ENCODE data around the gene AKIRIN2. TPM values are rescaled to one million over a fixed set of nuclear protein-coding genes. Genes with fewer than 3 reads are reported as not detected.

The AKIRIN2 gene
- total RNA-seq, 1 donor, result 15.2 TPM

DNA sequence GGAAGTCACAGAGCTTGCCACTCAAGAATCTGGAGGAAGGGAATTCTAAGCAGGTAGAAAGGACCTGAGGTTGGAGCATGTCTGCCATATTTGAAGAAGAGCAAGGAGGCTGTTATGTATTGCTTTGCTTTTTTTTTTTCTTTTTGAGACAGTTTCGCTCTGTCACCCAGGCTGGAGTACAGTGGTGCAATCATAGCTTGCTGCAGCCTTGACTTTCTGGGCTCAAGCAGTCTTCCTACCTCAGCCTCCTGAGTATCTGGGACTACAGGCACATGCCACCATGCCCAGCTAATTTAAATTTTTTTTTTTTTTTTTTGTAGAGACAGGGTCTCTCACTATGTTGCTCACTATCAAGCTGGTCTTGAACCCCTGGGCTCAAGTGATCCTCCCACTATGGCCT is 71.3 kb downstream of the AKIRIN2 start:
- no peak for DNase-seq (ENCODE audit: insufficient read length, low spot score, missing footprints)
- H3K79me2 ChIP-seq (ENCODE audit: insufficient read depth, low read length), result no peaks in the 10 kb centered on the region
- peaks cover 7% of the 10 kb centered on the region for H3K4me1 ChIP-seq (ENCODE audit: insufficient read depth, low read length)
- no peak overlapping the region for H2AFZ ChIP-seq (ENCODE audit: low read length)
- H3K4me2 ChIP-seq (ENCODE audit: insufficient read depth, low read length), result no peak overlapping the region
- H3K4me3 ChIP-seq (ENCODE audit: insufficient read depth, low read length), result no peak overlapping the region
- H3K27ac ChIP-seq (ENCODE audit: low read depth, low read length), result no peak overlapping the region
- no peaks in the 10 kb centered on the region for H3K9me3 ChIP-seq (ENCODE audit: low read depth, low read length)
- H4K20me1 ChIP-seq (ENCODE audit: insufficient read depth, low read length), result no peaks in the 10 kb centered on the region
- H3K27me3 ChIP-seq (ENCODE audit: insufficient read depth, low read length), result no peaks in the 10 kb centered on the region
- TF ChIP-seq, protein P1, sequence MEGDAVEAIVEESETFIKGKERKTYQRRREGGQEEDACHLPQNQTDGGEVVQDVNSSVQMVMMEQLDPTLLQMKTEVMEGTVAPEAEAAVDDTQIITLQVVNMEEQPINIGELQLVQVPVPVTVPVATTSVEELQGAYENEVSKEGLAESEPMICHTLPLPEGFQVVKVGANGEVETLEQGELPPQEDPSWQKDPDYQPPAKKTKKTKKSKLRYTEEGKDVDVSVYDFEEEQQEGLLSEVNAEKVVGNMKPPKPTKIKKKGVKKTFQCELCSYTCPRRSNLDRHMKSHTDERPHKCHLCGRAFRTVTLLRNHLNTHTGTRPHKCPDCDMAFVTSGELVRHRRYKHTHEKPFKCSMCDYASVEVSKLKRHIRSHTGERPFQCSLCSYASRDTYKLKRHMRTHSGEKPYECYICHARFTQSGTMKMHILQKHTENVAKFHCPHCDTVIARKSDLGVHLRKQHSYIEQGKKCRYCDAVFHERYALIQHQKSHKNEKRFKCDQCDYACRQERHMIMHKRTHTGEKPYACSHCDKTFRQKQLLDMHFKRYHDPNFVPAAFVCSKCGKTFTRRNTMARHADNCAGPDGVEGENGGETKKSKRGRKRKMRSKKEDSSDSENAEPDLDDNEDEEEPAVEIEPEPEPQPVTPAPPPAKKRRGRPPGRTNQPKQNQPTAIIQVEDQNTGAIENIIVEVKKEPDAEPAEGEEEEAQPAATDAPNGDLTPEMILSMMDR (IDR thresholded peaks at IDR 0.05; ENCODE audit: extremely low read depth, low read depth, low read length), result no peak
- no peaks in the 10 kb centered on the region for H3K36me3 ChIP-seq (ENCODE audit: insufficient read depth, low read length)

GRCh38 chr6:87628881-87629280 is 73.2 kb downstream of the AKIRIN2 start:
- no peaks in the 10 kb centered on the region for H3K79me2 ChIP-seq (ENCODE audit: insufficient read depth, low read length)
- no peak overlapping the region for H3K4me2 ChIP-seq (ENCODE audit: insufficient read depth, low read length)
- no peaks in the 10 kb centered on the region for H4K20me1 ChIP-seq (ENCODE audit: insufficient read depth, low read length)
- H2AFZ ChIP-seq (ENCODE audit: low read length), result no peak overlapping the region
- no peak overlapping the region for H3K4me3 ChIP-seq (ENCODE audit: insufficient read depth, low read length)
- peaks cover 7% of the 10 kb centered on the region for H3K4me1 ChIP-seq (ENCODE audit: insufficient read depth, low read length)
- H3K36me3 ChIP-seq (ENCODE audit: insufficient read depth, low read length), result no peaks in the 10 kb centered on the region
- H3K9me3 ChIP-seq (ENCODE audit: low read depth, low read length), result no peaks in the 10 kb centered on the region
- no peaks in the 10 kb centered on the region for H3K27me3 ChIP-seq (ENCODE audit: insufficient read depth, low read length)
- no peak for DNase-seq (ENCODE audit: insufficient read length, low spot score, missing footprints)
- H3K27ac ChIP-seq (ENCODE audit: low read depth, low read length), result no peak overlapping the region
- TF ChIP-seq, protein P1 (IDR thresholded peaks at IDR 0.05; ENCODE audit: extremely low read depth, low read depth, low read length), result no peak

DNA sequence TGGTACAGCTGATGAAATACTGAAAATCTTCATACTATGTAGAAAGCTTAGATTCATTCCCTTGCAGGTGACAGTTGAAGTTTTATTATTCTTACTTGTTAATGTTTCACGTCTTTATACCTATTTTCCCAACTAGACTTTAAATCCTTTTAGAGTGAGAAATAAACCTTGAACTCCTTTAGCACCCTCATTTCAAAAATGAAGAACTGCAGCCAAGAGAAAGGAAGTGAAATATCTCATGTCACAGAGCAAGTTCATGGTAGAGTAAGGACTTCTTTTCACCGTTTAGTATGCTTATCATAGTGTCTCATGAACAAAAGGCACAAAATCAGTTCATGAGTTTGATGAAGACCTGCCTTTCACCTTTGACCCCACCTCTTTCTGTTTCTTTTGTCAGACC is 73.6 kb downstream of the AKIRIN2 start:
- TF ChIP-seq, protein P1 (IDR thresholded peaks at IDR 0.05; ENCODE audit: extremely low read depth, low read depth, low read length), result no peak
- H2AFZ ChIP-seq (ENCODE audit: low read length), result no peak overlapping the region
- no peak overlapping the region for H3K4me2 ChIP-seq (ENCODE audit: insufficient read depth, low read length)
- no peak overlapping the region for H3K27ac ChIP-seq (ENCODE audit: low read depth, low read length)
- no peak for DNase-seq (ENCODE audit: insufficient read length, low spot score, missing footprints)
- no peak overlapping the region for H3K4me3 ChIP-seq (ENCODE audit: insufficient read depth, low read length)
- no peaks in the 10 kb centered on the region for H3K36me3 ChIP-seq (ENCODE audit: insufficient read depth, low read length)
- no peaks in the 10 kb centered on the region for H3K27me3 ChIP-seq (ENCODE audit: insufficient read depth, low read length)
- H4K20me1 ChIP-seq (ENCODE audit: insufficient read depth, low read length), result no peaks in the 10 kb centered on the region
- peaks cover 7% of the 10 kb centered on the region for H3K4me1 ChIP-seq (ENCODE audit: insufficient read depth, low read length)
- no peaks in the 10 kb centered on the region for H3K79me2 ChIP-seq (ENCODE audit: insufficient read depth, low read length)
- H3K9me3 ChIP-seq (ENCODE audit: low read depth, low read length), result no peaks in the 10 kb centered on the region

Small RNA genes within 50 kb of the gene (small RNA-seq; reads per million reads assigned to genes)
- not detected for gene RF01210

Other genes starting within 250 kb of the AKIRIN2 start
- 15.3 and 15.6 TPM in 2 replicates for gene SLC35A1, start 229.3 kb downstream of the AKIRIN2 start, total RNA-seq
- 49.9 and 50.7 TPM in 2 replicates for gene RARS2, start 112.2 kb downstream of the AKIRIN2 start, total RNA-seq
- gene ORC3, start 112.1 kb downstream of the AKIRIN2 start, total RNA-seq, result 26.1 and 35.7 TPM in 2 replicates

Measured in osteoblast (primary cell).